GM20000 (cell line): ENCODE data around the gene CRPPA.
"Not testable (repeated sequence)": the region's sequence is repeated elsewhere in the genome, so short reads cannot be mapped to it uniquely, and the experiment has no call there.

Source experiments
- DNase-seq: peaks from one replicate; pipeline ENCODE4 v3.0.0; 2012; ENCODE audit warnings: low spot score
- CTCF ChIP-seq: IDR thresholded peaks from 2 replicates; pipeline ENCODE4 v1.5.1; 2012; ENCODE audit warnings: mild to moderate bottlenecking, control low read depth; ENCODE audit errors: extremely low read depth, missing control alignments

The CRPPA gene

GRCh38 chr7:16421333-16422102 lies at the start of gene CRPPA:
TSS of gene CRPPA (minus strand) at chr7:16421538. CDS start at chr7:16421322, 216 bp downstream.
- peak; percentile 37 for DNase-seq
- TF ChIP-seq CTCF: no peak

DNA sequence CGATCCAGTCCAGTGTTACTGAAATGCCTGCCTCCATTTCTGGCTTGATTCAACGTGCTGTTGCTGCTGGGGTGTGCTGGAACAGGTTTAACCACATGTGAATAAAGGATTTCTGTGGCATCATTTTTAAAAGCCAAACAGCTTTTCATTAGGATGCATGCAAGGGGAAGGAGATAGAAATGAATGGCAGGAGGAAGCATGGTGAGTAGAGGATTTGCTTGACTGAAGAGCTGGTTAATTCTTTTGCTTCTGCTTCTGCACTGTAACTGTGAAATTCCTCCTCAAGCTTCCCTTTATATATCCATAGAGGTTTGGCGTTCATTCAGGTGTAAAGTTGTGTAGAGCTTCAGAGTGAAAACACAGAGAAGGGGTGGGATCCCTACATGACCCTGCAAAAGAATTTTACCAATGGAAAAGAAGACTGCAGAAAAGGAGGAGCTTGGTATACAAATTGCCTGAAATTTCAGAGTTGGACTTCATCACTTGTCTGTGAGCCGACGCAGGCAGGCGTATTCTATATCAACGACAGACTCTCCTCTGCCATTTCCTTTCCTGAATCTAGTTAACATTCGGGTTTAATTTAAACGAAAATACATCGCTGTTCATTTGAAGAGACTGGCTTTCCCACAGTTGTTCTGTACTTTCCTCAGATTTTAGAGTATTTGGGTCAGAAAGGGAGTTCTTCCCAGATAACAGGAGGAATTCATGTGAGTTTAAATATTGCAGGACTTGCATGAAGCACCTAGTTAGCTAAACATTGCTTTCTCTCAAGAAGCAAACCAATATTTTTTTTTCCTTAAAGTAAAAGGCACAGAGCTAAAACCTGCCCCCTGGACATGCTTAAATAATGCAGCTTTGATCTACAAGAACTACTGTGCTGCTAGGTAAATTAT lies 44.4 kb upstream of the CRPPA start, which contains the start of gene SOSTDC1:
SOSTDC1 (minus strand) TSS at position 270 of the 893 bp plus-strand sequence; CDS start at position 200, 70 bp downstream.
- no peak for DNase-seq
- no peak for TF ChIP-seq CTCF

DNA sequence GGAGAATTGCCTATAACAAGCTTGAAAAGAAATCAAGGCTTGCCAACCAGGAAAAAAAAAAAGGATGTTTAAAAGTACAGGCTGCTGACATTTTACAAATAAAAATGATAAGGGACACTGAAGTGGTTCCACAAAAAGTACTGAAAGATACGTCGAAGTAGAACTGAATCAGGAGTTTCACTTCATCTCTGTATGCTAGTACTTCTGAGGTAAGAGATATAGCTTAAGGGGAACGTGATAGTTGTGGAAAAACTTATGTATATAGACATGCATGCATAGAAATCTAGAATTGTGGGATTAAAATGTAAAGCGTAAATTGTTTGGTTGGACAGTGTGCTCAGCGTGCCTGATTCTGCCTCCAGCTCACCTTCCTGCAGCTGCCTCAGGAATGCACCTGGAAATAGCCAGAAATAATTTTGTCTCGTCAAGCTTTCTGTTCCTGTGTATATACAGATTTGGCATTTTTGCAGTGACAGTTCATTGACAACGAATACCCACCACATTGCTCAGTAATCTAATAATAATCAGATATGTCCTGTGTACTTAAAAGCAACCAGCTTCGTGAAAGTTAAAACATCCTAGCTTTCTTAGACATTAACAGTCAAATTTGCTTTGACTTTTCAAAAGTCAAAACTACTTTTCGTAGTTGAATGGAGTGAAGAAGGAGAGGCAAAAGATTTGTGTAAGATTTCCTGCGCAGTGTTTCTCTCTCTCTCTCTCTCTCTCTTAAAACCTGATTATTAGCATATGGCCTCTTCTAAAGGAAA lies 42.8 kb upstream of the CRPPA start:
- TF ChIP-seq CTCF: no peak
- no peak for DNase-seq

DNA sequence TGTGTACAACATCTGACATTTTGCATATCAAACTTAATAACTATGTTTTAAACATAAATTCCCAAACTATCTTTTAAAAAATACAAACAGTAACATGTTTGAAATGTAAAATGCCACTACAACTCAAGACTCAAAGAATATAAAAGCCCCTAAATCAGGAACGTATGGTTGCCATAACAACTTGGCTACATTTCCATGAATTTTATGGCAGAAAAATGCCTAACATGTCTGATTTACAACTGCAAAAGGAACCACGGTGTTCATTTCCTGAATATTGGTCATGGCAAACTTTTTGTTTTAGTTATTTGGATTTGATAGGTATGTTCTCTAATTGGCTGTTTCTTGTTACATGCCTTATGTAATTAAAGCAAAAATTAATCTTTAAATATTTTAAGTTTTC lies 42.2 kb upstream of the CRPPA start:
- no peak for TF ChIP-seq CTCF
- no peak for DNase-seq

GRCh38 chr7:16462431-16462889 lies 41.1 kb upstream of the CRPPA start:
- no peak for TF ChIP-seq CTCF
- no peak for DNase-seq

- TF ChIP-seq CTCF: no peak
Measured at GRCh38 chr7:16460789-16461493, 39.6 kb upstream of the CRPPA start.

DNA sequence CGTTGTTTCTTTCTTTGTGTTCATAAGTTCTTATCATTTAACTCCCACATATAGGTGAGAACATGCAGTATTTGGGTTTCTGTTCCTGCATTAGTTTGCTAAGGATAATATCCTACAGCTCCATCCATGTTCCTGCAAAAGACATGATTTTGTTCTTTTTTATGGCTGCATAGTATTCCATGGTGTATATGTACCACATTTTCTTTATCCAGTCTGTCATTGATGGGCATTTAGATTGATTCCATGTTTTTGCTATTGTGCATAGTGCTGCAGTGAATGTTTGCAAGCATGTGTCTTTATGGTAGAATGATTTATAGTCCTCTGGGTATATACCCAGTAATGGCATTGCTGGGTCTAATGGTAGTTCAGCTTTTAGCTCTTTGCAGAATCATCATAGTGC lies 35.0 kb upstream of the CRPPA start:
- DNase-seq: not testable (repeated sequence)

More at GRCh38 chr7:16460789-16461493, 39.6 kb upstream of the CRPPA start:
- no peak for DNase-seq
